Sigmoid colon (tissue), 7 donors: ENCODE measurements around the gene SMIM38. TPM values are rescaled to one million over a fixed set of nuclear protein-coding genes. Genes with fewer than 3 reads are reported as not detected.

ENCODE experiments used
- DNase-seq: peaks from one replicate; pipeline ENCODE4 v3.0.0-alpha.2; 2019
- H3K27ac ChIP-seq, 4 donors: fragments of 200-600 bp; sonication (generic); one replicate each; pipeline ENCODE4 v1.5.1; 2016 to 2019; ENCODE audit warnings: mild to moderate bottlenecking in 1 of 4
- H3K27me3 ChIP-seq, 3 donors: fragments of 200-600 bp; sonication (generic); one replicate each; pipeline ENCODE4 v1.5.1; 2019; ENCODE audit warnings: mild to moderate bottlenecking in 1 of 3
- H3K36me3 ChIP-seq, 4 donors: fragments of 200-600 bp; sonication (generic); one replicate each; pipeline ENCODE4 v1.5.1; 2016 to 2019
- H3K4me1 ChIP-seq, 4 donors: fragments of 200-600 bp; sonication (generic); one replicate each; pipeline ENCODE4 v1.5.1; 2017 to 2019
- H3K4me3 ChIP-seq, 4 donors: fragments of 200-600 bp; sonication (generic); one replicate each; pipeline ENCODE4 v1.5.1; 2017 to 2019; ENCODE audit warnings: mild to moderate bottlenecking in 2 of 4, moderate library complexity in 1 of 4
- H3K9me3 ChIP-seq, 4 donors: fragments of 200-600 bp in 3 of 4; sonication (generic) in 3 of 4; one replicate each; pipeline versions ENCODE4 v1.5.1 to v1.6.1; 2013 to 2019
- EP300 ChIP-seq, 4 donors: sonication (generic); formaldehyde crosslinking; IDR thresholded peaks; one replicate each; pipeline ENCODE4 v1.6.1; 2017; ENCODE audit warnings: antibody characterized with exemption in 4 of 4
- POLR2A ChIP-seq, 2 donors: fragments of 450-650 bp; IDR thresholded peaks; one replicate each; pipeline ENCODE4 v1.6.1; 2016; ENCODE audit warnings: antibody characterized with exemption in 2 of 2, mild to moderate bottlenecking in 2 of 2, moderate library complexity in 2 of 2
- POLR2AphosphoS5 ChIP-seq, 4 donors: sonication (generic); formaldehyde crosslinking; IDR thresholded peaks; one replicate each; pipeline ENCODE4 v1.6.1; 2017; ENCODE audit warnings: antibody characterized with exemption in 4 of 4
- WGBS, 2 donors: extraction: QIAGEN DNeasy Blood & Tissue Kit; methylation state at CpG; one replicate each; pipeline ENCODE4 v1.1.7; 2013; 5-methylcytosine and 5-hydroxymethylcytosine counted together
- intact Hi-C: fragments of 100-400 bp; cut with DNase I; formaldehyde crosslinking; loops from one replicate; pipeline ENCODE4 v1.15.1; 2023
- polyA plus RNA-seq, 3 donors: library from polyadenylated mRNA; stranded (reverse); fragments of 200-250 nt; gene quantifications; one replicate each; pipeline ENCODE4 v1.2.3, GENCODE V29; 2013
- total RNA-seq, 4 donors: library from RNA; depleted of rRNA; stranded (reverse); fragments of >200 nt; gene quantifications; one replicate each; pipeline ENCODE4 v1.1.0, GENCODE V29; 2016
- TF ChIP-seq, protein P1 (sequence below), 4 experiments: fragments of 450-650 bp in 3 of 4; fragments of 200-600 bp in 1 of 4; IDR thresholded peaks; one replicate each; pipeline ENCODE4 v1.5.1; 2016 to 2019; ENCODE audit warnings: antibody characterized with exemption in 4 of 4, mild to moderate bottlenecking in 3 of 4, moderate library complexity in 2 of 4
- donor health status: healthy with polysubstance abuse.
- donor health status: Bipolar disorder and iron deficiency.
- donor health status: healthy.

Gene SMIM38
- total and polyA plus RNA-seq, 7 donors = 0.19 to 5.4 (median 1.8) TPM; not detected in 2

DNA sequence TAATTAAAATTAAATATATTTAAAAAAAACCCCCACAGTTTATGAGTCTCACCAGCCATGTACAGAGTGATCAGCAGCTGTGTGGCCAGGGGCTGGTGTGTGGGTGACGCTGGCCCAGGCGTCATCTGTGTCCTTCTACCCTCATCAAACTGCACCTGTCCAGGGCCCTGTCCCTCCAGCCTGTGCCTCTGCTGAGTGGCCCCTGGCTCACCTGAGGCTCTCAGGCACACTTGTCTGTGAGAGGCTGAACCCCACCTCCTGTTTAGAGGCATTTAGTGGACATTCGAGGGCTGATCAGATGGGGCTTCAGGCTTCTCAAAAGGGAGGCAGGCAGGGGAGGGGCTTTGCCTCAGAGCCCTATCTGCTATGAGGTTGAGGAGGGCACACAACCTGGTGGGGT lies 29.9 kb upstream of the SMIM38 start:
- no peak overlapping the region for H3K27ac ChIP-seq
- no peaks in the 10 kb centered on the region for H3K27me3 ChIP-seq
- H3K36me3 ChIP-seq = no peaks in the 10 kb centered on the region
- no peak for DNase-seq
- H3K4me3 ChIP-seq = no peak overlapping the region
- intact Hi-C loops = no loop called here
- peaks cover 0 to 36% (median 28%) of the 10 kb centered on the region in 4 donors for H3K4me1 ChIP-seq
- no peaks in the 10 kb centered on the region for H3K9me3 ChIP-seq
- TF ChIP-seq POLR2AphosphoS5 (IDR thresholded peaks at IDR 0.05) (no peak), POLR2A (IDR thresholded peaks at IDR 0.05) (no peak), EP300 (IDR thresholded peaks at IDR 0.05) (no peak)
- TF ChIP-seq, protein P1, sequence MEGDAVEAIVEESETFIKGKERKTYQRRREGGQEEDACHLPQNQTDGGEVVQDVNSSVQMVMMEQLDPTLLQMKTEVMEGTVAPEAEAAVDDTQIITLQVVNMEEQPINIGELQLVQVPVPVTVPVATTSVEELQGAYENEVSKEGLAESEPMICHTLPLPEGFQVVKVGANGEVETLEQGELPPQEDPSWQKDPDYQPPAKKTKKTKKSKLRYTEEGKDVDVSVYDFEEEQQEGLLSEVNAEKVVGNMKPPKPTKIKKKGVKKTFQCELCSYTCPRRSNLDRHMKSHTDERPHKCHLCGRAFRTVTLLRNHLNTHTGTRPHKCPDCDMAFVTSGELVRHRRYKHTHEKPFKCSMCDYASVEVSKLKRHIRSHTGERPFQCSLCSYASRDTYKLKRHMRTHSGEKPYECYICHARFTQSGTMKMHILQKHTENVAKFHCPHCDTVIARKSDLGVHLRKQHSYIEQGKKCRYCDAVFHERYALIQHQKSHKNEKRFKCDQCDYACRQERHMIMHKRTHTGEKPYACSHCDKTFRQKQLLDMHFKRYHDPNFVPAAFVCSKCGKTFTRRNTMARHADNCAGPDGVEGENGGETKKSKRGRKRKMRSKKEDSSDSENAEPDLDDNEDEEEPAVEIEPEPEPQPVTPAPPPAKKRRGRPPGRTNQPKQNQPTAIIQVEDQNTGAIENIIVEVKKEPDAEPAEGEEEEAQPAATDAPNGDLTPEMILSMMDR (IDR thresholded peaks at IDR 0.05) = no peak
- WGBS, 2 donors = 91 to 92% methylated on average over 3 of the region's 3 CpGs

DNA sequence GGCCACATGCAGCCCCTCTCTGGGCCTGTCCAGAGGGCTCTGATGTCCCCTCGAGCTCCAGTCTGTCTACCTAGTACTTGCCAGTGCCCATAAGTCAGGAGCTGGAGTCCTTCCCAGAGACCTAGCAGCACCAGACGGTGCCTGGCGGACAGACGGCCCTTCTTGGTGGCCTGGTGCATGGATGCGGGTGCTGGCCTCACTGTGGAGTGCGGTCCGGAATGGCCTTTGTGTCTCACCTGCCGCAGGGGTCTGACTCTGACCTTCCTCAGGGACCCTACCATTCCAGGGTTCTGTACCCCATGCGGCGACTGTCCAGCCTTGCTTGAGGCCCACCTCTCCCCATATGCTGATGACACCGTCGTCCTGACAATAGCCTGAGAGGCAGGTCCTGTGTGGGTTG lies 29.4 kb upstream of the SMIM38 start:
- no peaks in the 10 kb centered on the region for H3K9me3 ChIP-seq
- intact Hi-C loops = no loop called here
- H3K27ac ChIP-seq = no peak overlapping the region
- H3K36me3 ChIP-seq = no peaks in the 10 kb centered on the region
- WGBS, 2 donors = 92 to 93% methylated on average over 12 of the region's 12 CpGs
- peaks cover 0 to 37% (median 28%) of the 10 kb centered on the region in 4 donors for H3K4me1 ChIP-seq
- no peak for TF ChIP-seq POLR2AphosphoS5 (IDR thresholded peaks at IDR 0.05)
- no peak for TF ChIP-seq EP300 (IDR thresholded peaks at IDR 0.05)
- TF ChIP-seq POLR2A (IDR thresholded peaks at IDR 0.05) = no peak
- TF ChIP-seq, protein P1 (IDR thresholded peaks at IDR 0.05) = no peak
- H3K4me3 ChIP-seq = no peak overlapping the region
- DNase-seq = no peak
- no peaks in the 10 kb centered on the region for H3K27me3 ChIP-seq

DNA sequence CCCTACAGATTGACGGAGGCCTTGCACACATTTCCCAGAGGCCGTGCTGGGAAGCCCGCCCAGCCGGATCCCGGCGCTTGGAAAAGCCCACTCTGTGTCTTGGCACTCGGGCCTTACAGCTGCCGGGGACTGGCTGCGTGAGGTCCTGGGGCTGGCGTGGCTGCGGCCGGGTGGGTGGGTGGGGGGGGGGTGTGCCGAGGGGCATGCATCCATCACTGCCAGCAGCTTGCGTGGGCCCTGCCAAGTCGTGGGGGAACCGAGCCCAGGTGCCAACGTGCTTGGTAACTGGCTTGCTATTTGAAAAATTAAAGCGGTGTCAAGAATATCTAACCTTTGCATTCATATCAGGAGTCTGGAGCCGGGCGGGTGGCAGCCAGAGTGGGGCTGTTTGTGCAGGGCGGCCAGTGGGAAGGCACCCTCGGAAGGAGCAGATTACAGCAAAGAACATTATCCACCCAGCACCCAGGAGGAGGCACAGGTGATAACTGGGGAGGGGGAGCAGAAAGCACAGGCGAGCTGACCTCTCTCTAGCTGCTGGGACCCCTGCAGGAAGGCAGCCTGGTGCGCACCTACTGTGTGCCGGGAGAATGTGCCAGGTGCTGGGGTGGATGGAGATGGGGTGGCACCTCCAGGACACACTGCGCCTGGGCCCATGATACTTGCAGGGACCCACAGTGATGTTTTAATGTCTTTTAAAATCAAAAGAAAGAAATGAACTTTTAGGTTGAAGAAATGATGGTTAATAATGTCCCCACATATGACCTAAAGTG lies 28.5 kb upstream of the SMIM38 start:
- Histone ChIP-seq H3K27me3 (no peaks in the 10 kb centered on the region), H3K9me3 (no peaks in the 10 kb centered on the region), H3K4me3 (no peak overlapping the region), H3K27ac (peak overlapping the region in 1 of 4 donors; percentile 27), H3K36me3 (no peaks in the 10 kb centered on the region), H3K4me1 (peaks cover 0 to 42% (median 28%) of the 10 kb centered on the region in 4 donors)
- 86 to 92% methylated on average over 26 of the region's 26 CpGs for WGBS, 2 donors
- DNase-seq = no peak
- TF ChIP-seq, protein P1 (IDR thresholded peaks at IDR 0.05) = no peak
- no peak for TF ChIP-seq POLR2AphosphoS5 (IDR thresholded peaks at IDR 0.05)
- TF ChIP-seq EP300 (IDR thresholded peaks at IDR 0.05) = no peak
- TF ChIP-seq POLR2A (IDR thresholded peaks at IDR 0.05) = no peak
- intact Hi-C loops = no loop called here

DNA sequence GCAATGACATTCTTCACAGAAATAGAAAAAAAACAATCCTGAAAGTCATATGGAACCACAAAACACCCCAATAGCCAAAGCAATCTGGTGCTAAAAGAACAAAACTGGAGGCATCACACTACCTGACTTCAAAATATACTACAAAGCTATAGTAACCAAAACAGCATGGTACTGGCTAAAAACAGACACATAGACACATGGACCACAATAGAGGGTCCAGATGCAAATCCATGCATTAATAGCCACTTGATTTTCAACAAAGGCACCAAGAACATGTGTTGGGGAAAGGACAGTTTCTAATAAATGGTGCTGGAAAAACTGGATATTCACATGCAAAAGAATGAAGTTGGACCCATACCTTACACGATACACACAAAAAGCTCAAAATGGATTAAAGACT lies 27.9 kb upstream of the SMIM38 start:
- intact Hi-C loops = no loop called here
- TF ChIP-seq, protein P1 (IDR thresholded peaks at IDR 0.05) = no peak
- TF ChIP-seq POLR2AphosphoS5 (IDR thresholded peaks at IDR 0.05) = no peak
- TF ChIP-seq EP300 (IDR thresholded peaks at IDR 0.05) = no peak
- no peak for TF ChIP-seq POLR2A (IDR thresholded peaks at IDR 0.05)
- no peak overlapping the region for H3K27ac ChIP-seq
- H3K36me3 ChIP-seq = no peaks in the 10 kb centered on the region
- H3K9me3 ChIP-seq = no peaks in the 10 kb centered on the region
- H3K4me3 ChIP-seq = no peak overlapping the region
- H3K4me1 ChIP-seq = peaks cover 0 to 35% (median 22%) of the 10 kb centered on the region in 4 donors
- H3K27me3 ChIP-seq = no peaks in the 10 kb centered on the region
- DNase-seq = no peak
- 88 to 96% methylated on average over 1 of the region's 1 CpG for WGBS, 2 donors
